Panc1 (cell line): ENCODE measurements around the gene LMCD1. TPM values are rescaled to one million over a fixed set of nuclear protein-coding genes. Genes with fewer than 3 reads are reported as not detected.

Source experiments
- ATAC-seq: fragments of 200-7000 bp; cut with Tn5 transposase; 2 replicates; pipeline ENCODE4 v1.9.1; 2020; ENCODE audit warnings: mild to moderate bottlenecking, moderate library complexity
- BruUV-seq: library from RNA; stranded (reverse); fragments of 400-500 nt; replicated peaks from 2 replicates; lab custom pipeline; 2021; lab: Mats Ljungman, UMichigan
- CTCF ChIA-PET: fragments of 300-600 bp; sonication (Branson Sonifier 250); formaldehyde crosslinking; loops from one replicate; lab custom pipeline; 2022; ENCODE audit warnings: antibody characterized with exemption; lab: Charles Lee
- POLR2A ChIA-PET: fragments of 300-600 bp; sonication (Branson Sonifier 250); formaldehyde crosslinking; loops from one replicate; lab custom pipeline; 2022; ENCODE audit warnings: antibody characterized with exemption; lab: Charles Lee
- DNase-seq: peaks from one replicate; pipeline ENCODE4 v3.0.0-alpha.2; 2010; ENCODE audit warnings: low read depth, low spot score
- H3K27ac ChIP-seq: 2 replicates; pipeline ENCODE4 v1.5.1; 2011; ENCODE audit warnings: mild to moderate bottlenecking, low read length, inconsistent platforms
- H3K27me3 ChIP-seq: fragments of 200-500 bp; sonication (Bioruptor generic); 2 replicates; pipeline ENCODE4 v1.6.0; 2014; ENCODE audit warnings: low read length, inconsistent platforms; ENCODE audit not compliant: control insufficient read depth, insufficient read depth
- H3K36me3 ChIP-seq: fragments of 200-500 bp; sonication (Bioruptor generic); 2 replicates; pipeline ENCODE4 v1.5.1; 2014; ENCODE audit warnings: inconsistent platforms, mild to moderate bottlenecking, low read length, moderate library complexity; ENCODE audit not compliant: control insufficient read depth, insufficient read depth
- H3K4me1 ChIP-seq: 2 replicates; pipeline ENCODE4 v1.5.1; 2011; ENCODE audit warnings: inconsistent platforms, mild to moderate bottlenecking, low read length, moderate library complexity; ENCODE audit not compliant: control insufficient read depth, insufficient read depth
- H3K4me3 ChIP-seq, 2 experiments: 2 replicates each; pipeline ENCODE4 v1.5.1; 2011 to 2012; ENCODE audit warnings: low read depth in 2 of 2, low read length in 2 of 2, mild to moderate bottlenecking in 2 of 2, inconsistent platforms in 1 of 2, moderate library complexity in 1 of 2
- H3K9me3 ChIP-seq: fragments of 200-500 bp; sonication (Bioruptor generic); 2 replicates; pipeline ENCODE4 v1.5.1; 2014; ENCODE audit warnings: low read depth, mild to moderate bottlenecking, inconsistent platforms, low read length, moderate library complexity; ENCODE audit not compliant: control insufficient read depth, insufficient read depth
- CTCF ChIP-seq: fragments of 450-650 bp; IDR thresholded peaks from 2 replicates; pipeline ENCODE4 v1.5.1; 2017; ENCODE audit warnings: mild to moderate bottlenecking
- POLR2AphosphoS5 ChIP-seq: IDR thresholded peaks from 2 replicates; pipeline ENCODE4 v1.6.1; 2012; ENCODE audit warnings: mild to moderate bottlenecking, low read depth, low read length, moderate library complexity
- REST ChIP-seq, 2 experiments: IDR thresholded peaks; 2 replicates each; pipeline ENCODE4 v1.6.1; 2011 to 2012; ENCODE audit warnings: low read depth in 2 of 2, control low read depth in 1 of 2, low read length in 1 of 2, mild to moderate bottlenecking in 1 of 2, moderate library complexity in 1 of 2; ENCODE audit not compliant: insufficient read depth in 1 of 2
- SIN3A ChIP-seq: IDR thresholded peaks from 2 replicates; pipeline ENCODE4 v1.6.1; 2012; ENCODE audit warnings: low read depth, mild to moderate bottlenecking, low read length, moderate library complexity, borderline replicate concordance; ENCODE audit not compliant: insufficient read depth
- TCF7L2 ChIP-seq: IDR thresholded peaks from 2 replicates; pipeline ENCODE4 v1.6.1; 2011; ENCODE audit warnings: mild to moderate bottlenecking, low read depth, low read length, inconsistent platforms
- in situ Hi-C: cut with HindIII; loops from 2 replicates; pipeline ENCODE4 v1.10.0; 2016; ENCODE audit warnings: low sequenced_read_pairs, low pct_unique_long_range_greater_than_20kb
- intact Hi-C: fragments of 100-400 bp; cut with micrococcal nuclease; formaldehyde crosslinking; loops from one replicate; pipeline ENCODE4 v1.10.0; 2022; ENCODE audit not compliant: unreplicated experiment
- total RNA-seq: library from RNA; stranded (reverse); gene quantifications from one replicate; pipeline ENCODE4 v1.2.1, GENCODE V29; 2021; ENCODE audit not compliant: unreplicated experiment

The LMCD1 gene
- total RNA-seq, 1 experiment from 2014 or later: 24.8 TPM

GRCh38 chr3:8621141-8621540 lies 119.5 kb downstream of the LMCD1 start:
- in situ Hi-C loops (no loop called here), intact Hi-C loops (loop anchor here (5.0 kb wide), 1 partner anchor 119 kb away; the partner anchor contains the start of gene LMCD1)
- no TSS peak for BruUV-seq
- Histone ChIP-seq H3K9me3 (no peaks in the 10 kb centered on the region), H3K27ac (no peak overlapping the region), H3K4me1 (peaks cover 6% of the 10 kb centered on the region), H3K4me3 (no peak overlapping the region), H3K36me3 (no peaks in the 10 kb centered on the region), H3K27me3 (no peaks in the 10 kb centered on the region)
- DNase-seq (no peak), ATAC-seq (no peak)
- ChIA-PET CTCF (no interaction called here), POLR2A (no interaction called here)
- TF ChIP-seq TCF7L2 (no peak), POLR2AphosphoS5 (no peak), SIN3A (no peak), CTCF (no peak), REST (IDR thresholded peaks at IDR 0.05; ENCODE audit: insufficient read depth in 1 of 2, low read depth in 2 of 2, low read length in 1 of 2) (no peak)

GRCh38 chr3:8621872-8622271 lies 120.2 kb downstream of the LMCD1 start:
- H3K4me3 ChIP-seq: no peak overlapping the region
- peaks cover 6% of the 10 kb centered on the region for H3K4me1 ChIP-seq
- intact Hi-C loops: loop anchor here (1.0 to 5.0 kb wide), 2 partner anchors 120 to 180 kb away; partner anchors contain the start of gene LMCD1
- no peaks in the 10 kb centered on the region for H3K36me3 ChIP-seq
- ChIA-PET CTCF (interaction anchor here (1.3 kb wide), 1 partner anchor 178 kb away, joined by 4 read pairs; no protein-coding TSS in a partner anchor), POLR2A (interaction anchor here (0.6 kb wide), 1 partner anchor 189 kb away, joined by 14 read pairs; no protein-coding TSS in a partner anchor)
- H3K9me3 ChIP-seq: no peaks in the 10 kb centered on the region
- DNase-seq (no peak), ATAC-seq (no peak)
- no TSS peak for BruUV-seq
- in situ Hi-C loops: no loop called here
- no peaks in the 10 kb centered on the region for H3K27me3 ChIP-seq
- TF ChIP-seq POLR2AphosphoS5 (no peak), SIN3A (no peak), REST (IDR thresholded peaks at IDR 0.05; ENCODE audit: insufficient read depth in 1 of 2, low read depth in 2 of 2, low read length in 1 of 2) (no peak), TCF7L2 (no peak), CTCF (no peak)
- H3K27ac ChIP-seq: no peak overlapping the region
